SKM-1 (cell line): Measurements from ENCODE around the gene LMCD1.

ENCODE experiments used
- DNase-seq: peaks from one replicate; lab custom pipeline; 2025; ENCODE audit not compliant: unreplicated experiment; lab: John Stamatoyannopoulos, UW

Gene LMCD1

GRCh38 chr3:8608791-8609467 is 107.3 kb downstream of the LMCD1 start:
- DNase-seq: no peak

- DNase-seq: no peak
Measured at GRCh38 chr3:8610951-8611350, 109.3 kb downstream of the LMCD1 start.

DNA sequence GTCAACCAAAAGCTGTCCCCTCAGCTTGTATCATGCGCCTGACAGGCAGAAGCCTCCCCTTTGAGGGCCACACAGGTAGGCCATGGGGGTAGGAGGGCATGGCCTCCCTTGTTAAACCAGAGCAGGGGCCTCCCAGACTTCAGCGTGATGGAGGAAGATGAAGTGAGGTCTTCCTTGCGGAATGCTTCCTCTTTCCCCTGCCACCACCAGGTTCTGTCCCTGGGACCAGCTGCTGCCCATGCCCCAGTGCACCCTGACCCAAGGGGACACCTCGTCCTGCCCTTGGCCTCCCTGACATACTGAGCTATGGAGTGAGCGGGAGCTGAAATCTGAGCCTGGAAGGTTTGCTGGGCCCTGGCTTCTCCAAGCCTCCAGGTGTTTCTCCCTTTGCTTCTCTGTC is 116.3 kb downstream of the LMCD1 start:
- DNase-seq: no peak

DNA sequence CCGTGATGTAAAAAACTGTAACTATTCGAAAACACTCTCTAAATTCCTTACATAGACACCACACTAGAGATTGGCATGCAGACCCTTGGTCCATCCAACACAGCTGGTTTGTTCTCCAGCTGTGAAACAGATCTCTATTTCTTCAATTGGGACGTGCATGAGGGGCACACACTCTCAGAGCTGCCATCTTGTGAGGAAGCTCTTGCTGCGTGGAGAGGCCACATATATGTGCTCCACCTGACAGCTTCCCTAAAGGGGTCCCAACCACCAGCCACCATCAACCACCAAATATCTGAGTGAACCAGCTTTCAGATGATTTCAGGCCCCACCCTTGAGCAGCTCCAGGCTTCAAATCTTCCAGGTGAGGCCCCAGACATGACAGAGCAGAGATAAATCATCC is 117.3 kb downstream of the LMCD1 start:
- DNase-seq: no peak

DNA sequence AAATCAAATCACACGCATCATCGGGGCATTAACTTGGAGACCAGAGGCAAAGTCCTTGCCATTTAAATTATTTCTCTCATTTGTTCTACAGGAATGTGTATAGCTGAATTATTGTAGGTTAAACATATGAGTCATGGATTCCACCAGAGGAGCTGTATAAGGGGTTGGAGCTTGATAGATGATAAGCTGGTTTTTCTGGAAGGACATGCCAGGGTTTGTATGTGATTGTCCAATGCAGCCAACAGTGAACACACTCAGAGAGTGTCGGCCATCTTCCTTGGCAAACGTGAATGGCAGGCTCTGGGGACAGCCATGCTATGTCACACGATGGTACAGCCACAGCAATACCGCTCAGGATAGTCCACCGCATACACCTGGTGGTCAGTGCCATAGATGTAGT is 117.9 kb downstream of the LMCD1 start:
- no peak for DNase-seq

DNA sequence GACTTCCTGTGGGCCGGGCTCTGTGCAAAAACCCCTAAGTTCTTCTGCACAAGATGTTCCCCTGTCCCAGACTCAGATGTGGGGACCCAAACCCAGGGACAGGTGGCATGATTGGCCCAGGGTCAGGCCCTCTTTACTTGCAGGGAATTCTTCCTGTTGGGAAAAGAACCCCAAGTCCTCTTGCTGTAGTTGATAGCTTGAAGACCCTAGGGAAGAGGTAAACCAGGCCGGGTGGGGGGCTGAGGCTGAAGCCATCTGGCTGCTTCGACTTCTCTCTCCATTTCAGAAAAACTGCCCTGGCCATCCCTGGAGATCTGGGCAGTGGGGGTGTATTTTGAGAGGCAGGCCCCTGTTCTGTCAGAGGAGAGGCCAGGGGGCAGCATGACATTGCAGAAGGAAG is 119.5 kb downstream of the LMCD1 start:
- DNase-seq: no peak

GRCh38 chr3:8621872-8622271 is 120.2 kb downstream of the LMCD1 start:
- no peak for DNase-seq

- DNase-seq: peak; percentile 20
Measured at GRCh38 chr3:8622873-8623691, 121.5 kb downstream of the LMCD1 start.

- no peak for DNase-seq
Measured at GRCh38 chr3:8623741-8624140, 122.1 kb downstream of the LMCD1 start.
